ENCODE data around the gene MC1R. TPM values are rescaled to one million over a fixed set of nuclear protein-coding genes. Genes with fewer than 3 reads are reported as not detected.

The MC1R gene
- 4.4 and 7.5 TPM in 2 replicates for total RNA-seq

GRCh38 chr16:89918453-89919347, at the start of gene MC1R:
Gene MC1R, plus strand, starts transcription at chr16:89918862. Its CDS starts 397 bp downstream, at chr16:89919259.

GRCh38 chr16:89873109-89873971, 45.3 kb upstream of the MC1R start, which contains the start of gene TCF25:
Gene TCF25, plus strand, starts transcription at chr16:89873592. Its CDS starts 76 bp downstream, at chr16:89873668.

GRCh38 chr16:89922884-89923639, 4.4 kb downstream of the MC1R start, which contains the start of gene TUBB3:
Gene TUBB3, plus strand, starts transcription at chr16:89923342. Its CDS starts 60 bp downstream, at chr16:89923402.

Other genes with a start within 250 kb of the MC1R start
- 58.2 and 58.4 TPM in 2 replicates for gene CDK10, start 232.2 kb upstream of the MC1R start, total RNA-seq
- gene SPATA2L, start 217.2 kb upstream of the MC1R start, total RNA-seq: 14.4 and 16.9 TPM in 2 replicates
- 8.1 and 8.9 TPM in 2 replicates for gene VPS9D1, start 198.0 kb upstream of the MC1R start, total RNA-seq
- 16.7 and 17.2 TPM in 2 replicates for gene ZNF276, start 197.3 kb upstream of the MC1R start, total RNA-seq
- gene FANCA, start 102.2 kb upstream of the MC1R start, total RNA-seq: 12.4 and 38.7 TPM in 2 replicates
- gene SPIRE2, start 90.4 kb upstream of the MC1R start, total RNA-seq: 1.1 and 1.4 TPM in 2 replicates
- gene TCF25, start 45.3 kb upstream of the MC1R start, total RNA-seq: 182 and 215 TPM in 2 replicates
- 443 and 596 TPM in 2 replicates for gene TUBB3, start 4.5 kb downstream of the MC1R start, total RNA-seq
- 110 and 119 TPM in 2 replicates for gene DEF8, start 29.9 kb downstream of the MC1R start, total RNA-seq
- gene DBNDD1, start 100.6 kb downstream of the MC1R start, total RNA-seq: 0.75 and 1.4 TPM in 2 replicates
- gene PRDM7, start 158.5 kb downstream of the MC1R start, total RNA-seq: not detected in 2 replicates

Data from uterine smooth muscle cell (primary cell).